HCT116 (cell line): Measurements from ENCODE around the gene FRA10AC1. TPM values are rescaled to one million over a fixed set of nuclear protein-coding genes. Genes with fewer than 3 reads are reported as not detected.

Experiments used
- ATAC-seq: fragments of 200-7000 bp; cut with Tn5 transposase; 2 replicates; pipeline ENCODE4 v1.9.1; 2020; ENCODE audit warnings: mild to moderate bottlenecking, moderate library complexity
- BruUV-seq: library from RNA; stranded (reverse); fragments of 400-500 nt; replicated peaks from 2 replicates; lab custom pipeline; 2021; lab: Mats Ljungman, UMichigan
- CTCF ChIA-PET: fragments of 300-600 bp; sonication (Branson Sonifier 250); formaldehyde crosslinking; loops from one replicate; lab custom pipeline; 2021; ENCODE audit warnings: antibody characterized with exemption; lab: Charles Lee
- POLR2A ChIA-PET: fragments of 300-600, 350-600 bp; sonication (Branson Sonifier 250); formaldehyde crosslinking; loops from one replicate; lab custom pipeline; 2021; ENCODE audit warnings: antibody characterized with exemption; lab: Charles Lee
- RAD21 ChIA-PET, 2 experiments: fragments of 300-600 bp; sonication (Branson Sonifier 250); formaldehyde crosslinking; loops; one replicate each; lab custom pipeline; 2023; ENCODE audit warnings: low total read pairs in 2 of 2; ENCODE audit not compliant: uncharacterized antibody in 2 of 2, unreplicated experiment in 2 of 2, low non-redundant PET in 1 of 2; lab: Charles Lee
- DNase-seq: peaks from one replicate; pipeline ENCODE4 v3.0.0-alpha.2; 2010; ENCODE audit warnings: low read depth, low spot score
- H2AFZ ChIP-seq: fragments of 200-600 bp; shearing (Covaris generic), sonication (generic); 2 replicates; pipeline ENCODE4 v1.6.1; 2017; ENCODE audit warnings: low read depth, mixed run types, mixed read lengths, antibody characterized with exemption, low read length; ENCODE audit not compliant: poor library complexity, severe bottlenecking
- H3K27ac ChIP-seq: 2 replicates; pipeline ENCODE4 v1.5.1; 2012; ENCODE audit warnings: low read depth, low read length
- H3K27me3 ChIP-seq: fragments of 200-600 bp; sonication (generic); 2 replicates; pipeline ENCODE4 v1.6.1; 2016; ENCODE audit warnings: mixed run types, low read length, mixed read lengths; ENCODE audit not compliant: insufficient read depth
- H3K36me3 ChIP-seq, 2 experiments: fragments of 200-500 bp in 1 of 2; fragments of 200-600 bp in 1 of 2; sonication (Bioruptor generic) in 1 of 2; sonication (generic) in 1 of 2; 2 replicates each; pipeline versions ENCODE4 v1.5.1 to v1.6.1; 2014 to 2016; ENCODE audit warnings: low read length in 2 of 2, inconsistent platforms in 1 of 2, mixed read lengths in 1 of 2, mixed run types in 1 of 2; ENCODE audit not compliant: insufficient read depth in 2 of 2, control insufficient read depth in 1 of 2
- H3K4me1 ChIP-seq, 2 experiments: fragments of 200-600 bp in 1 of 2; sonication (generic) in 1 of 2; 2 replicates each; pipeline versions ENCODE4 v1.5.1 to v1.6.1; 2012 to 2017; ENCODE audit warnings: low read length in 2 of 2, inconsistent platforms in 1 of 2, mild to moderate bottlenecking in 1 of 2, mixed read lengths in 1 of 2, mixed run types in 1 of 2, moderate library complexity in 1 of 2; ENCODE audit not compliant: insufficient read depth in 2 of 2, control insufficient read depth in 1 of 2
- H3K4me2 ChIP-seq: fragments of 200-600 bp; sonication (generic); 2 replicates; pipeline ENCODE4 v1.6.1; 2017; ENCODE audit warnings: mixed run types, low read length, mixed read lengths
- H3K4me3 ChIP-seq, 2 experiments: fragments of 200-600 bp in 1 of 2; sonication (generic) in 1 of 2; replicated peaks in 1 of 2; 2 replicates each; pipeline ENCODE4 v1.5.1; 2011 to 2016; ENCODE audit warnings: low read length in 2 of 2, control low read depth in 1 of 2, low read depth in 1 of 2, mild to moderate bottlenecking in 1 of 2, mixed read lengths in 1 of 2, mixed run types in 1 of 2
- H3K79me2 ChIP-seq: fragments of 200-600 bp; sonication (generic); 2 replicates; pipeline ENCODE4 v1.6.1; 2017; ENCODE audit warnings: mild to moderate bottlenecking, mixed run types, low read length, moderate library complexity, mixed read lengths; ENCODE audit not compliant: insufficient read depth
- H3K9ac ChIP-seq: fragments of 200-600 bp; sonication (generic); 2 replicates; pipeline ENCODE4 v1.6.1; 2016; ENCODE audit warnings: low read length, mixed read lengths
- H3K9me2 ChIP-seq: fragments of 200-600 bp; sonication (generic), shearing (Covaris generic); 2 replicates; pipeline ENCODE4 v1.6.1; 2017; ENCODE audit warnings: mixed run types, mild to moderate bottlenecking, moderate library complexity; ENCODE audit not compliant: insufficient read depth
- H3K9me3 ChIP-seq, 2 experiments: fragments of 200-500 bp in 1 of 2; fragments of 200-600 bp in 1 of 2; sonication (Bioruptor generic) in 1 of 2; sonication (generic) in 1 of 2; 2 replicates each; pipeline ENCODE4 v1.6.1; 2014 to 2017; ENCODE audit warnings: low read length in 2 of 2, mixed read lengths in 2 of 2, inconsistent platforms in 1 of 2, low read depth in 1 of 2, mild to moderate bottlenecking in 1 of 2, mixed run types in 1 of 2, moderate library complexity in 1 of 2; ENCODE audit not compliant: control insufficient read depth in 1 of 2, insufficient read depth in 1 of 2
- H4K20me1 ChIP-seq: fragments of 200-600 bp; sonication (generic), shearing (Covaris generic); 2 replicates; pipeline ENCODE4 v1.6.1; 2017; ENCODE audit warnings: mixed run types, mild to moderate bottlenecking, moderate library complexity; ENCODE audit not compliant: insufficient read depth
- CBX3 ChIP-seq: IDR thresholded peaks from 2 replicates; pipeline ENCODE4 v1.6.1; 2012; ENCODE audit warnings: low read depth
- CEBPB ChIP-seq: IDR thresholded peaks from 2 replicates; pipeline ENCODE4 v1.6.1; 2012; ENCODE audit warnings: low read depth
- EGR1 ChIP-seq: IDR thresholded peaks from 2 replicates; pipeline ENCODE4 v1.6.1; 2012; ENCODE audit warnings: low read depth
- EZH2 ChIP-seq: fragments of 200-600 bp; sonication (generic); IDR thresholded peaks from 2 replicates; pipeline ENCODE4 v1.6.1; 2017; ENCODE audit warnings: antibody characterized with exemption, mixed run types
- EZH2phosphoT487 ChIP-seq: fragments of 200-600 bp; IDR thresholded peaks from 2 replicates; pipeline ENCODE4 v1.6.1; 2018; ENCODE audit warnings: antibody characterized with exemption, borderline replicate concordance
- FOSL1 ChIP-seq: IDR thresholded peaks from 2 replicates; pipeline ENCODE4 v1.6.1; 2012; ENCODE audit warnings: low read depth
- POLR2A ChIP-seq: IDR thresholded peaks from 2 replicates; pipeline ENCODE4 v1.7.0; 2011; ENCODE audit warnings: borderline replicate concordance; ENCODE audit not compliant: insufficient read depth, insufficient read length; ENCODE audit errors: extremely low read depth
- POLR2AphosphoS5 ChIP-seq: IDR thresholded peaks from 2 replicates; pipeline ENCODE4 v1.6.1; 2011; ENCODE audit warnings: mild to moderate bottlenecking, low read depth, low read length, moderate library complexity
- RAD21 ChIP-seq: IDR thresholded peaks from 2 replicates; pipeline ENCODE4 v1.6.1; 2012; ENCODE audit warnings: low read depth, mild to moderate bottlenecking
- SIN3A ChIP-seq: IDR thresholded peaks from 2 replicates; pipeline ENCODE4 v1.6.1; 2012; ENCODE audit warnings: low read depth
- SRF ChIP-seq: IDR thresholded peaks from 2 replicates; pipeline ENCODE4 v1.6.1; 2012; ENCODE audit warnings: low read depth
- TCF7L2 ChIP-seq: IDR thresholded peaks from 2 replicates; pipeline ENCODE4 v1.7.0; 2011; ENCODE audit warnings: borderline replicate concordance, inconsistent platforms; ENCODE audit not compliant: insufficient read depth, insufficient read length; ENCODE audit errors: extremely low read depth
- ZFX ChIP-seq: fragments of 450-650 bp; IDR thresholded peaks from 2 replicates; pipeline ENCODE4 v1.6.1; 2017
- ZNF274 ChIP-seq: fragments of 200-500 bp; sonication (Bioruptor generic); IDR thresholded peaks from 2 replicates; pipeline ENCODE4 v1.6.1; 2014; ENCODE audit warnings: mild to moderate bottlenecking, low read depth, low read length, inconsistent platforms
- intact Hi-C: fragments of 100-400 bp; cut with micrococcal nuclease; formaldehyde crosslinking; loops from 2 replicates; pipeline ENCODE4 v1.10.0; 2022
- total RNA-seq: library from RNA; stranded (reverse); gene quantifications from one replicate; pipeline ENCODE4 v1.2.1, GENCODE V29; 2021; ENCODE audit not compliant: unreplicated experiment
- TF ChIP-seq, protein P1 (sequence below): IDR thresholded peaks from 2 replicates; pipeline ENCODE4 v1.6.1; 2012
- TF ChIP-seq, protein P2 (sequence below): IDR thresholded peaks from 2 replicates; pipeline ENCODE4 v1.6.1; 2012

The FRA10AC1 gene
- total RNA-seq, 1 experiment from 2014 or later = 21.9 TPM

DNA sequence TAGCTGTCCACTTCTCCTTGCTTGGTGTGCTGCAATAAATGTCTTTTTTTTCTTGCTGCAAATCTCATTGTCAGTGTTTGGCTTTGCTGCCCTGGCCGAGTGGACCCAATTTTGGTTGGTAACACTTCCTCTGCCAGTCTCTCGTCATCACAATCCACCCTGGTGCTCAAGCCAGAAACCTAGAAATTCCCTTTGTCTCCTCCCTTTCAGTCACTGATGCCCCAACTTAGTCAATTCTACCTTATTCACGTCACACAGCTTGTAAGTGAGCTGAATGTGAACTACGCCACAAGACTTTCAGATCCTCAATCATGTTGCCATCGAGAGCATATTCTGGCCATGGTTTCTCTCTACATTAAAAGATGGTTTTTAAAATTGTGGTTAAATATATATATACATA is 13.0 kb upstream of the FRA10AC1 start:
- DNase-seq (no peak), ATAC-seq (no peak)
- intact Hi-C loops = no loop called here
- Histone ChIP-seq H3K9me2 (no peaks in the 10 kb centered on the region), H3K27me3 (no peaks in the 10 kb centered on the region), H3K36me3 (no peaks in the 10 kb centered on the region), H3K27ac (no peak overlapping the region), H2AFZ (no peak overlapping the region), H3K9ac (no peak overlapping the region), H4K20me1 (no peaks in the 10 kb centered on the region), H3K4me3 (no peak overlapping the region), H3K4me2 (no peak overlapping the region), H3K79me2 (no peaks in the 10 kb centered on the region), H3K4me1 (no peaks in the 10 kb centered on the region), H3K9me3 (no peaks in the 10 kb centered on the region)
- ChIA-PET RAD21 (no interaction called here), CTCF (no interaction called here), POLR2A (no interaction called here)
- no peak for TF ChIP-seq POLR2AphosphoS5
- no peak for TF ChIP-seq TCF7L2
- TF ChIP-seq, protein P1, sequence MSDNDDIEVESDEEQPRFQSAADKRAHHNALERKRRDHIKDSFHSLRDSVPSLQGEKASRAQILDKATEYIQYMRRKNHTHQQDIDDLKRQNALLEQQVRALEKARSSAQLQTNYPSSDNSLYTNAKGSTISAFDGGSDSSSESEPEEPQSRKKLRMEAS = no peak
- no peak for TF ChIP-seq FOSL1
- no peak for TF ChIP-seq SRF
- TF ChIP-seq RAD21 = no peak
- TF ChIP-seq, protein P2, sequence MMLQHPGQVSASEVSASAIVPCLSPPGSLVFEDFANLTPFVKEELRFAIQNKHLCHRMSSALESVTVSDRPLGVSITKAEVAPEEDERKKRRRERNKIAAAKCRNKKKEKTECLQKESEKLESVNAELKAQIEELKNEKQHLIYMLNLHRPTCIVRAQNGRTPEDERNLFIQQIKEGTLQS = no peak
- TF ChIP-seq POLR2A = no peak
- no peak for TF ChIP-seq CBX3
- no peak for TF ChIP-seq EZH2phosphoT487
- no peak for TF ChIP-seq ZNF274
- TF ChIP-seq EGR1 = no peak
- no peak for TF ChIP-seq SIN3A
- BruUV-seq = no TSS peak

DNA sequence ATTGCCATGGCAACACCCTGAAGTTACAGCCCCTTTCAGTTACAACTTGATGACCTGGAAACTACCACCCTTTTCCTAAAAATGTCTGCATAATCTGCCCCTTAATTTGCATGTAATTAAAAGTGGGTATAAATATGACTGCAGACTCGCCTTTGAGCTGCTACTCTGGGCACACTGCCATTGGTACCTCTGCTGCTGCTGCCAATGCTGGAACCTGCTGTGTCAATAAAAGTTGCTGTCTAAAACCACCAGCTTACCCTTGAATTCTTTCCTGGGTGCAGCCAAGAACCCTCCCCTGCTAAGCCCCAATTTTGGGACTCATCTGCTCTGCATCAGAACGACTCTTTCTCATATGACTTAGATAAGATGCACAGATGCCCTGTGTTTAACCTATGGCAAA is 10.2 kb upstream of the FRA10AC1 start:
- POLR2A ChIA-PET = no interaction called here
- H3K4me3 ChIP-seq = no peak overlapping the region
- H3K79me2 ChIP-seq = no peaks in the 10 kb centered on the region
- H3K27me3 ChIP-seq = no peaks in the 10 kb centered on the region
- no TSS peak for BruUV-seq
- no peak for DNase-seq
- H3K9me3 ChIP-seq = no peaks in the 10 kb centered on the region
- no peak overlapping the region for H3K4me2 ChIP-seq
- intact Hi-C loops = no loop called here
- no peak overlapping the region for H3K27ac ChIP-seq
- no peak overlapping the region for H2AFZ ChIP-seq
- no peaks in the 10 kb centered on the region for H3K36me3 ChIP-seq
- no peak for ATAC-seq
- H3K9ac ChIP-seq = no peak overlapping the region
- no peaks in the 10 kb centered on the region for H3K4me1 ChIP-seq
- H4K20me1 ChIP-seq = no peaks in the 10 kb centered on the region
- RAD21 ChIA-PET = no interaction called here
- TF ChIP-seq POLR2A (no peak), EZH2phosphoT487 (no peak), SIN3A (no peak), EZH2 (no peak), SRF (no peak), ZFX (no peak), CEBPB (no peak)
- no peaks in the 10 kb centered on the region for H3K9me2 ChIP-seq
- CTCF ChIA-PET = no interaction called here
